IMR-90 (cell line): ENCODE data around the gene SHISA3.

Source experiments
- CEBPB ChIP-seq: IDR thresholded peaks from 2 replicates; pipeline ENCODE4 v1.6.1; 2012; ENCODE audit warnings: low read depth, low read length, improper control_type of control experiment
- CHD1 ChIP-seq: IDR thresholded peaks from 2 replicates; pipeline ENCODE4 v1.6.1; 2012; ENCODE audit warnings: low read depth, low read length, improper control_type of control experiment
- NFE2L2 ChIP-seq: fragments of 150-350 bp; IDR thresholded peaks from 2 replicates; pipeline ENCODE4 v1.6.1; 2016; ENCODE audit warnings: low read depth, mild to moderate bottlenecking, low read length
- POLR2A ChIP-seq: IDR thresholded peaks from 2 replicates; pipeline ENCODE4 v1.6.1; 2012; ENCODE audit warnings: mild to moderate bottlenecking, low read depth, low read length
- RAD21 ChIP-seq: IDR thresholded peaks from 2 replicates; pipeline ENCODE4 v1.6.1; 2012; ENCODE audit warnings: low read length, improper control_type of control experiment
- RCOR1 ChIP-seq: IDR thresholded peaks from 2 replicates; pipeline ENCODE4 v1.6.1; 2012; ENCODE audit warnings: mild to moderate bottlenecking, low read length, improper control_type of control experiment; ENCODE audit not compliant: insufficient replicate concordance
- RFX5 ChIP-seq: IDR thresholded peaks from 2 replicates; pipeline ENCODE4 v1.8.0; 2012; ENCODE audit warnings: low read depth, mild to moderate bottlenecking, low read length, moderate library complexity
- TF ChIP-seq, protein P1 (sequence below): conservative IDR thresholded peaks from 2 replicates; pipeline ENCODE4 v1.5.1; 2012; ENCODE audit warnings: mild to moderate bottlenecking, low read depth, low read length, improper control_type of control experiment

GRCh38 chr4:42398871-42399331, 1.6 kb downstream of the SHISA3 start:
- no peak for TF ChIP-seq POLR2A
- TF ChIP-seq, protein P1, sequence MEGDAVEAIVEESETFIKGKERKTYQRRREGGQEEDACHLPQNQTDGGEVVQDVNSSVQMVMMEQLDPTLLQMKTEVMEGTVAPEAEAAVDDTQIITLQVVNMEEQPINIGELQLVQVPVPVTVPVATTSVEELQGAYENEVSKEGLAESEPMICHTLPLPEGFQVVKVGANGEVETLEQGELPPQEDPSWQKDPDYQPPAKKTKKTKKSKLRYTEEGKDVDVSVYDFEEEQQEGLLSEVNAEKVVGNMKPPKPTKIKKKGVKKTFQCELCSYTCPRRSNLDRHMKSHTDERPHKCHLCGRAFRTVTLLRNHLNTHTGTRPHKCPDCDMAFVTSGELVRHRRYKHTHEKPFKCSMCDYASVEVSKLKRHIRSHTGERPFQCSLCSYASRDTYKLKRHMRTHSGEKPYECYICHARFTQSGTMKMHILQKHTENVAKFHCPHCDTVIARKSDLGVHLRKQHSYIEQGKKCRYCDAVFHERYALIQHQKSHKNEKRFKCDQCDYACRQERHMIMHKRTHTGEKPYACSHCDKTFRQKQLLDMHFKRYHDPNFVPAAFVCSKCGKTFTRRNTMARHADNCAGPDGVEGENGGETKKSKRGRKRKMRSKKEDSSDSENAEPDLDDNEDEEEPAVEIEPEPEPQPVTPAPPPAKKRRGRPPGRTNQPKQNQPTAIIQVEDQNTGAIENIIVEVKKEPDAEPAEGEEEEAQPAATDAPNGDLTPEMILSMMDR, result no peak
- no peak for TF ChIP-seq RFX5
- no peak for TF ChIP-seq CHD1
- no peak for TF ChIP-seq RCOR1
- no peak for TF ChIP-seq NFE2L2
- TF ChIP-seq RAD21, result no peak
- no peak for TF ChIP-seq CEBPB
